ENCODE data around the gene MTMR6.

- TF ChIP-seq CTCF (conservative IDR thresholded peaks at IDR 0.05; ENCODE audit: low read length) (no peak), EZH2phosphoT487 (IDR thresholded peaks at IDR 0.05; ENCODE audit: borderline replicate concordance, low read depth, low read length) (no peak)
Measured at GRCh38 chr13:25215253-25215575, 72.1 kb downstream of the MTMR6 start.
